Stimulated activated naive CD8-positive, alpha-beta T cell treated with anti-CD3 and anti-CD28 coated beads, Interleukin-15, Interleukin-2, amounts not matched to agents 100 ng/mL and 50 ng/mL, for 24 hours (primary cell): Measurements from ENCODE around the gene AP5Z1.
"Not testable (repeated sequence)": the region's sequence is repeated elsewhere in the genome, so short reads cannot be mapped to it uniquely, and the experiment has no call there.

ENCODE experiments used
- H3K27ac Mint-ChIP-seq: one replicate; pipeline ENCODE4 v1.8.0; 2021; ENCODE audit warnings: mild to moderate bottlenecking, mixed read lengths
- H3K27me3 Mint-ChIP-seq: one replicate; pipeline ENCODE4 v1.8.0; 2021; ENCODE audit warnings: mixed read lengths
- H3K36me3 Mint-ChIP-seq: one replicate; pipeline ENCODE4 v1.8.0; 2021; ENCODE audit warnings: low read depth, mixed read lengths
- H3K4me1 Mint-ChIP-seq: one replicate; pipeline ENCODE4 v1.8.0; 2021; ENCODE audit warnings: low read depth, mixed read lengths
- H3K4me3 Mint-ChIP-seq: one replicate; pipeline ENCODE4 v1.8.0; 2021; ENCODE audit warnings: mild to moderate bottlenecking, mixed read lengths
- H3K9me3 Mint-ChIP-seq: one replicate; pipeline ENCODE4 v1.8.0; 2021; ENCODE audit warnings: mixed read lengths

AP5Z1 gene

DNA sequence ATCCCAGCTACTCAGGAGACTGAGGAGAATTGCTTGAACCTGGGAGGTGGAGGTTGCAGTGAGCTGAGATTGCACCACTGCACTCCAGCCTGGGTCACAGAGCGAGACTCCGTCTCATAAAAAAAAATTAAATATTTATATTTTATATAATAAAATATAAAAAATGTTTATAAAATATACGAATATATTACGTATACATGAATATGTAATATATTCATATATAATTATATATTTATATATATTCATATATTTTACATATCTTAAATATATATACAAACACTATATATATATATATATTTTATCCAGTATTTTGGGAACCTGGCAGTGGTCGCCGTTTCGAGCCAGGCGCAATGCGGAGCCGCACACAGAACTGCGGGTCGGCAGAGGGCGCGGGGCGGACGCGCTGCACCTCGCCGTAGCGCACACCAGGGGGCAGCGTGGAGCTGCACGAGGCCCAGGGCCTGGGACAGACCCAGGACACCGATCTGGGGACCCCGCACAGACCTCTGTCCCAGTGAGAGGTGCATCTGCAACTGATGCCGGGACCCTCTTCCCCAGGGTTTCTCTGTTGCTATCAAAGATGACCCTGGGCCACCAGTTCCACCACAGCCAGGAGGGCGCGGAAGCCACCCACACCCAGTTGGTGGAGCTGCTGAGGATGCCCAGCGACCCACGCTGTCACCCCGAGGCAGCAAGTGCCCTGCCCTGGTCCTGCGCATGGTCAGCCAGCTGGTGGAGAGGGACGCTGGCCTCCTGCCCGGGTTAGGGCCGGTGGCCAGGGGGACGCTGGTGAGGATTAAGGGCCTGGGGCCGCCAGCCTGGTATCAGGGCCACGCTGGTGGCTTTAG, 22.7 kb downstream of the AP5Z1 start:
- H3K9me3 Mint-ChIP-seq, result no peaks in the 10 kb centered on the region
- no peaks in the 10 kb centered on the region for H3K27me3 Mint-ChIP-seq

DNA sequence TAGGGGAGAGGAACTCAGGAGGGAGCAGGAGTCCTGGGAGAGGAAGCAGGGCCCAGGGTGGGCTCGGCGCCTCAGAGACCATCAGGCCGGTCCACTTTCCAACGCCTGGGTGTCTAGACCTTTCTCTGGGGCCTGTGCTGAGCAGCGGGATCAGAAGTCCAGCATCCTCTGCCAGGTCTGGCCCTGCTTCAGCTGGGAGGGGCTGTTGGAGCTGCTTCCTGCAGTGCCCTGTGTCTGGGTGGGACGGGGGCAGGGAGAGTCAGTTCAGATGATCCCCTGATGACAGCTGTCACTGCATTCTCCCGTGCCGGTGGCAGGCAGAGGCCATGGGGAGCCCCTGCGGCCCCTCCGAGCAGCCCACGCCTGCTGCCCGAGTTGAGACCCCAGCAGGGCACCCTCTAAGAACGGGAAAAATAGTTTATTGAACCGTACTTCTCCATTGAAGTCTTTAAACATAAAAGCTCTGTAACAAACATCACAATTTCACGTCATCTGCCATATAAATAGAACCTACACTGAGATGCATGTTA, 23.3 kb downstream of the AP5Z1 start:
- H3K36me3 Mint-ChIP-seq, result no peaks in the 10 kb centered on the region
- H3K4me3 Mint-ChIP-seq, result no peak overlapping the region
- H3K4me1 Mint-ChIP-seq, result no peaks in the 10 kb centered on the region
- no peak overlapping the region for H3K27ac Mint-ChIP-seq
- H3K9me3 Mint-ChIP-seq, result no peaks in the 10 kb centered on the region
- H3K27me3 Mint-ChIP-seq, result no peaks in the 10 kb centered on the region

More for the DNA sequence above, 22.7 kb downstream of the AP5Z1 start:
- Mint-ChIP-seq H3K27ac (no peak overlapping the region), H3K36me3 (no peaks in the 10 kb centered on the region), H3K4me1 (no peaks in the 10 kb centered on the region), H3K4me3 (no peak overlapping the region)

DNA sequence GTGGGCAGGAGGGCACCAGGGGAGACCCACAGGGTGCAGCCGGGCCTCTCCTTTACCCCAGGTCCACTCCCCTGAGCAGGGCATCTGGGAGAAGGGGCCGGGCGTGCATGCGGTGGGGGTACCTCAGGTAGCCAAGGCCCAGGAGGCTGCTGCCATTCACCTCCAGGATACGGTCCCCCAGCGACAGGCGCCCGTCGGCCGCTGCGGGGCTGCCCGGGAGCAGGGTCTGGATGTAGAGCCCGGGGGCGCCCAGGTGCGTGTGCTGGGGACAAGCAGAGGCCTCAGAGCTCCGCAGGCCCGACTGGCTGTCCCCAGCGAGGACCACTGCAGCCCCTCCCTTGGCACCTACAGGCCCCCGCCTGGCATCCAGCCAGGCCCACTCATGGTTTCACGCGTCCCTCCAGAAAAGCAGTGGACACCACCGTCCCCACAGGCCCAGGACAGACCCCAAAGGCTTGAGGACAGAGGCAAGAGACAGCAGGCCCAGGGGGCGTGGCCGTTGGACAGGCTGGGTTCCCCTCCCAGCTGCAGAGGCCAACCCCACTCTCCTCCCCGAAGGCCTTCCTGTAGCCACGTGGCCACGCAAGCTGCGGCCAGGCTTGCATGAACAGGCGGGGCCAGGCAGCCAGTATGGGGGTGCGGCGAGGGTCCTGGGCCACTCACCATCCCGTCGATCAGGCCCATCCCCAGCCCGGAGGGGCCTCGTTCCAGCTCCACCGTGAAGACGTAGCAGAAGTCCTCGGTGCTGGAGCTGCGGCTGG, 24.3 kb downstream of the AP5Z1 start:
- H3K27me3 Mint-ChIP-seq, result no peaks in the 10 kb centered on the region
- no peaks in the 10 kb centered on the region for H3K36me3 Mint-ChIP-seq
- no peak overlapping the region for H3K27ac Mint-ChIP-seq
- no peaks in the 10 kb centered on the region for H3K9me3 Mint-ChIP-seq
- H3K4me1 Mint-ChIP-seq, result no peaks in the 10 kb centered on the region
- H3K4me3 Mint-ChIP-seq, result no peak overlapping the region

- Mint-ChIP-seq H3K4me3 (no peak overlapping the region), H3K36me3 (no peaks in the 10 kb centered on the region), H3K27ac (no peak overlapping the region), H3K27me3 (no peaks in the 10 kb centered on the region), H3K9me3 (no peaks in the 10 kb centered on the region), H3K4me1 (no peaks in the 10 kb centered on the region)
Observed at GRCh38 chr7:4800487-4800886, 25.1 kb downstream of the AP5Z1 start.

- H3K27me3 Mint-ChIP-seq, result no peaks in the 10 kb centered on the region
- H3K36me3 Mint-ChIP-seq, result no peaks in the 10 kb centered on the region
- H3K27ac Mint-ChIP-seq, result peak overlapping the region; percentile 34
- no peaks in the 10 kb centered on the region for H3K4me1 Mint-ChIP-seq
- H3K4me3 Mint-ChIP-seq, result no peak overlapping the region
- H3K9me3 Mint-ChIP-seq, result no peaks in the 10 kb centered on the region
Observed at GRCh38 chr7:4800926-4801838, 25.8 kb downstream of the AP5Z1 start.

- Mint-ChIP-seq H3K27me3 (no peaks in the 10 kb centered on the region), H3K4me3 (no peak overlapping the region), H3K36me3 (no peaks in the 10 kb centered on the region), H3K4me1 (no peaks in the 10 kb centered on the region), H3K27ac (no peak overlapping the region), H3K9me3 (no peaks in the 10 kb centered on the region)
Observed at GRCh38 chr7:4801839-4802231, 26.4 kb downstream of the AP5Z1 start.

DNA sequence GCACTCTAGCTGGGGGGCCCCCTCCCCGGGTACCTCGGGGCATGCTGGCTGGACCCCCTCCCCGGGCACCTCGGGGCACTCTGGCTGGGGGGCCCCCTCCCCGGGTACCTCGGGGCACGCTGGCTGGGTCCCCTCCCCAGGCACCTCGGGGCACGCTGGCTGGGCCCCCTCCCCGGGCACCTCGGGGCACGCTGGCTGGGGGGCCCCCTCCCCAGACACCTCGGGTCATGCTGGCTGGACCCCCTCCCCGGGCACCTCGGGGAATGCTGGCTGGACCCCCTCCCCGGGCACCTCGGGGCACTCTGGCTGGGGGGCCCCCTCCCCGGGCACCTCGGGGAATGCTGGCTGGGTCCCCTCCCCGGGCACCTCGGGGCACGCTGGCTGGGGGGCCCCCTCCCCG, 27.2 kb downstream of the AP5Z1 start:
- not testable (repeated sequence) for H3K36me3 Mint-ChIP-seq, H3K27ac Mint-ChIP-seq, H3K4me3 Mint-ChIP-seq, H3K27me3 Mint-ChIP-seq, H3K4me1 Mint-ChIP-seq, H3K9me3 Mint-ChIP-seq

- no peaks in the 10 kb centered on the region for H3K27me3 Mint-ChIP-seq
- no peaks in the 10 kb centered on the region for H3K36me3 Mint-ChIP-seq
- H3K27ac Mint-ChIP-seq, result no peak overlapping the region
- H3K4me1 Mint-ChIP-seq, result no peaks in the 10 kb centered on the region
- H3K4me3 Mint-ChIP-seq, result no peak overlapping the region
- H3K9me3 Mint-ChIP-seq, result no peaks in the 10 kb centered on the region
Observed at GRCh38 chr7:4803397-4804241, 28.2 kb downstream of the AP5Z1 start.

DNA sequence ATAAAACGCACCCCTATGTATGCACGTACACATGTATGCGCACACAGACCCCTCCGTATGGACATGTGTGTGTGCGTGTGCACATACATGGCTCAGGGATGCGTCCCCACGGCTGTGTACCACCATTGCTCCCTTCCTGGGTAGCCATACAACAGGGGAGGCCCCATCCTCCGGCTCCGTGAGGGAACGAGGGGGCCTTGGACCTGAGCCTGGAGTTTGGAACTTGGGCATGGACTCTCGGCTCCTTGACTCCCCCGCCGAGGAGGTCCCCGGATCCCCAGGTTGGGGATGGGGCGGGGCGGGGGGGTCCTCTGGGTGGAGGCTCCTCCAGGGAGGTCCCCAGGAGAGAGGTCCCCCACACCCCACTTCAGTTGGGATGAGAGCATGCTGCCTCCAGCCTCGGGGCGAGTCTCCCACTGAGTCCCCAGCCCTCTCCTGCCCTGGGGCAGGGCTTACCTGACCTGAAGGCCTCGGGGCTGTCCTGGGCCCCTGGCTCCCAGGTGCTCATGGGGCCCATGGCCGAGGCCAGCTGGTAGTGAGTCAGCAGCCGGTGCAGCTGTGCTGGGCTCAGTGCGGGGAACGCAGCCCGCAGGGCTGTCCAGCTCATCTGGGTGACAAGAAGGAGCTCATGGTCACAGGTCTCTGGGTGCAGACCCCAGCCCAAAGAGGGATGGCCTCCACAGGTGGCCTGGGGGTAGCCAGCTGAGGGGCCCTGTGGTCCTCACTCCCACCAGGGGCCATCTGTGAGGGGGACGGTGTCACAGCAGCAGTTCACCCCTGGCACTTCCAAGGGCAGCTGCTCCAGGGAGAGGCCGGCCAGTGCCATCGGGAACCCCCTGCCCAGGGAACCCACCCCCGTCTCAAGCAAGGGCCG, 29.9 kb downstream of the AP5Z1 start:
- Mint-ChIP-seq H3K4me3 (no peak overlapping the region), H3K36me3 (no peaks in the 10 kb centered on the region), H3K27ac (no peak overlapping the region), H3K4me1 (peaks cover 10% of the 10 kb centered on the region), H3K9me3 (no peaks in the 10 kb centered on the region), H3K27me3 (peaks cover 2% of the 10 kb centered on the region)

- H3K36me3 Mint-ChIP-seq, result no peaks in the 10 kb centered on the region
- H3K4me3 Mint-ChIP-seq, result no peak overlapping the region
- no peaks in the 10 kb centered on the region for H3K9me3 Mint-ChIP-seq
- no peak overlapping the region for H3K27ac Mint-ChIP-seq
- peaks cover 4% of the 10 kb centered on the region for H3K27me3 Mint-ChIP-seq
- peaks cover 12% of the 10 kb centered on the region for H3K4me1 Mint-ChIP-seq
Observed at GRCh38 chr7:4805984-4806300, 30.5 kb downstream of the AP5Z1 start.

DNA sequence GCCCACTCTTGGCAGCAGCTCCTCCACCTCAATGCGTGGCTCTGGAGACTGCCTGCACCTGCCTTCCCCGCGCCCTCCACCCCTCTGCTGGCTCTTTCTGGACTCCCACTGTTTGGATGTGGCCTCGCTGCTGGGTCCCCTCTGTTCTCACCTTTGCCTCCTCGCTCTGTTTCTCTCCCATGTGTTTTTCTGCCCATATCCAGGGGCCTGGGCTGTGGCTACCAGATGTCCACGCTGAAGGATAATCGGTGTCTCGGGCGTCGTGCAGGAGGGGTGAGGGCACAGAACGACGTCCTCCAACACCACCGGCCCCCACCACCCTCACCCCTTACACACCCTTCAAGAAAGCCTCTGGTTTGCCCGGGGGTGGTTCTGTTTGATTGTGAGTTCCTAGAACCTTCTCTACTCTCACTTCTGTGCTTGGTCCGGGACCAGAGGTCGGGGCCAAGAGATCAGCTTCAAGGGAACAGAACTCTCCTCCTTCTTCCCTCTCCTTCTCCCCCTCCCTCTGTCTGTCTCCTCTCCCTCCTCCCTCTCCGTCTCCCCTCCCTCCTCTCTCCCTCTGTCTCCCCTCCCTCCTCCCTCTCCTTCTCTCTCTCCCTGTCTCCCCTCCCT, 31.7 kb downstream of the AP5Z1 start:
- Mint-ChIP-seq H3K9me3 (no peaks in the 10 kb centered on the region), H3K36me3 (no peaks in the 10 kb centered on the region), H3K27ac (no peak overlapping the region), H3K4me3 (no peak overlapping the region), H3K27me3 (peaks cover 4% of the 10 kb centered on the region), H3K4me1 (peaks cover 12% of the 10 kb centered on the region)

- no peak overlapping the region for H3K27ac Mint-ChIP-seq
- H3K4me3 Mint-ChIP-seq, result no peak overlapping the region
- no peaks in the 10 kb centered on the region for H3K9me3 Mint-ChIP-seq
- peaks cover 12% of the 10 kb centered on the region for H3K4me1 Mint-ChIP-seq
- no peaks in the 10 kb centered on the region for H3K36me3 Mint-ChIP-seq
- H3K27me3 Mint-ChIP-seq, result peaks cover 6% of the 10 kb centered on the region
Observed at GRCh38 chr7:4807598-4808016, 32.2 kb downstream of the AP5Z1 start.

DNA sequence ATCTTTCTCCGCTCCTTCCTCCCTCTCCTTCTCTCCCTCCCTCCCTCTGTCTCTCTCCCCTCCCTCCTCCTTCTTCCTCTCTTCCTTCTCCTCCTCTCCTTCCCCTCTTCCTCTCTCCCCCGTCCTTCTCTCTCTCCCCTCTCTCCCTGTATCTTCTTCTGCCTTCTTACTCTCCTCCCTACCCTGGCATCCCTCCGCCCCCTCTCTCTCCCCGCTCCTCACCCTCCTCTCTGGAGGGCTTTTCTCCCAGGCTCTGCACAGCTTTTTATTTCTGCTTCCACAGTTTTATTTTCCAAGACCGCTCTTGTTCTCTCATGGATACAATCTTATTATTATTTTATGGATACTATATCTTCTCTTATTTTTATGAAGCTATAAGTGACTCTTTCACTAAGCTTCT, 32.6 kb downstream of the AP5Z1 start:
- Mint-ChIP-seq H3K27me3 (peaks cover 10% of the 10 kb centered on the region), H3K4me3 (no peak overlapping the region), H3K27ac (no peak overlapping the region), H3K9me3 (no peaks in the 10 kb centered on the region), H3K4me1 (peaks cover 12% of the 10 kb centered on the region), H3K36me3 (no peaks in the 10 kb centered on the region)
